Neural cell (in vitro differentiated cells): ENCODE data around the gene PCBD1.

Source experiments
- CTCF ChIP-seq: fragments of 450-650 bp; IDR thresholded peaks from 2 replicates; pipeline ENCODE4 v1.5.1; 2014; ENCODE audit warnings: antibody characterized with exemption, mild to moderate bottlenecking, moderate library complexity; ENCODE audit not compliant: poor library complexity, severe bottlenecking
- EP300 ChIP-seq: fragments of 450-650 bp; conservative IDR thresholded peaks from 2 replicates; pipeline ENCODE4 v1.6.1; 2014; ENCODE audit warnings: antibody characterized with exemption, mild to moderate bottlenecking, moderate library complexity; ENCODE audit not compliant: poor library complexity, severe bottlenecking
- EZH2 ChIP-seq: fragments of 200-600, 300-800 bp; shearing (Covaris generic), sonication (generic); IDR thresholded peaks from 2 replicates; pipeline ENCODE4 v1.6.1; 2014; ENCODE audit warnings: antibody characterized with exemption, low read length, borderline replicate concordance, mild to moderate bottlenecking; ENCODE audit not compliant: insufficient read depth, poor library complexity, severe bottlenecking
- MXI1 ChIP-seq: fragments of 450-650 bp; conservative IDR thresholded peaks from 2 replicates; pipeline ENCODE4 v1.6.1; 2014; ENCODE audit warnings: antibody characterized with exemption, mild to moderate bottlenecking; ENCODE audit not compliant: poor library complexity, severe bottlenecking
- POLR2AphosphoS5 ChIP-seq: IDR thresholded peaks from 2 replicates; pipeline ENCODE4 v1.6.1; 2012
- RAD21 ChIP-seq: fragments of 450-650 bp; conservative IDR thresholded peaks from 2 replicates; pipeline ENCODE4 v1.6.1; 2014; ENCODE audit warnings: antibody characterized with exemption, mild to moderate bottlenecking, moderate library complexity
- REST ChIP-seq: IDR thresholded peaks from 2 replicates; pipeline ENCODE4 v1.6.1; 2012; ENCODE audit warnings: borderline replicate concordance
- SMC3 ChIP-seq: fragments of 450-650 bp; conservative IDR thresholded peaks from 2 replicates; pipeline ENCODE4 v1.6.1; 2014; ENCODE audit warnings: antibody characterized with exemption, mild to moderate bottlenecking, moderate library complexity; ENCODE audit not compliant: poor library complexity
- TAF1 ChIP-seq: IDR thresholded peaks from 2 replicates; pipeline ENCODE4 v1.6.1; 2012; ENCODE audit warnings: low read depth

- TF ChIP-seq REST (no peak), CTCF (no peak), EP300 (no peak), TAF1 (no peak), EZH2 (no peak), POLR2AphosphoS5 (no peak), RAD21 (no peak), MXI1 (no peak), SMC3 (no peak)
These were observed 45.0 kb downstream of the PCBD1 start for GRCh38 chr10:70843333-70843732.
